ENCODE data around the gene EML1. TPM values are rescaled to one million over a fixed set of nuclear protein-coding genes. Genes with fewer than 3 reads are reported as not detected.

Gene EML1, protein sequence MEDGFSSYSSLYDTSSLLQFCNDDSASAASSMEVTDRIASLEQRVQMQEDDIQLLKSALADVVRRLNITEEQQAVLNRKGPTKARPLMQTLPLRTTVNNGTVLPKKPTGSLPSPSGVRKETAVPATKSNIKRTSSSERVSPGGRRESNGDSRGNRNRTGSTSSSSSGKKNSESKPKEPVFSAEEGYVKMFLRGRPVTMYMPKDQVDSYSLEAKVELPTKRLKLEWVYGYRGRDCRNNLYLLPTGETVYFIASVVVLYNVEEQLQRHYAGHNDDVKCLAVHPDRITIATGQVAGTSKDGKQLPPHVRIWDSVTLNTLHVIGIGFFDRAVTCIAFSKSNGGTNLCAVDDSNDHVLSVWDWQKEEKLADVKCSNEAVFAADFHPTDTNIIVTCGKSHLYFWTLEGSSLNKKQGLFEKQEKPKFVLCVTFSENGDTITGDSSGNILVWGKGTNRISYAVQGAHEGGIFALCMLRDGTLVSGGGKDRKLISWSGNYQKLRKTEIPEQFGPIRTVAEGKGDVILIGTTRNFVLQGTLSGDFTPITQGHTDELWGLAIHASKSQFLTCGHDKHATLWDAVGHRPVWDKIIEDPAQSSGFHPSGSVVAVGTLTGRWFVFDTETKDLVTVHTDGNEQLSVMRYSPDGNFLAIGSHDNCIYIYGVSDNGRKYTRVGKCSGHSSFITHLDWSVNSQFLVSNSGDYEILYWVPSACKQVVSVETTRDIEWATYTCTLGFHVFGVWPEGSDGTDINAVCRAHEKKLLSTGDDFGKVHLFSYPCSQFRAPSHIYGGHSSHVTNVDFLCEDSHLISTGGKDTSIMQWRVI
- 4.6 and 8.1 TPM in 2 replicates for total RNA-seq (2014; rRNA removed; shearing (Covaris generic))
- 3.0 and 5.1 TPM in 2 replicates for polyA plus RNA-seq (2015; cell fraction: cytosol; rRNA removed)
- polyA plus RNA-seq (2015; cell fraction: nucleus; rRNA removed): 2.4 and 3.2 TPM in 2 replicates

DNA sequence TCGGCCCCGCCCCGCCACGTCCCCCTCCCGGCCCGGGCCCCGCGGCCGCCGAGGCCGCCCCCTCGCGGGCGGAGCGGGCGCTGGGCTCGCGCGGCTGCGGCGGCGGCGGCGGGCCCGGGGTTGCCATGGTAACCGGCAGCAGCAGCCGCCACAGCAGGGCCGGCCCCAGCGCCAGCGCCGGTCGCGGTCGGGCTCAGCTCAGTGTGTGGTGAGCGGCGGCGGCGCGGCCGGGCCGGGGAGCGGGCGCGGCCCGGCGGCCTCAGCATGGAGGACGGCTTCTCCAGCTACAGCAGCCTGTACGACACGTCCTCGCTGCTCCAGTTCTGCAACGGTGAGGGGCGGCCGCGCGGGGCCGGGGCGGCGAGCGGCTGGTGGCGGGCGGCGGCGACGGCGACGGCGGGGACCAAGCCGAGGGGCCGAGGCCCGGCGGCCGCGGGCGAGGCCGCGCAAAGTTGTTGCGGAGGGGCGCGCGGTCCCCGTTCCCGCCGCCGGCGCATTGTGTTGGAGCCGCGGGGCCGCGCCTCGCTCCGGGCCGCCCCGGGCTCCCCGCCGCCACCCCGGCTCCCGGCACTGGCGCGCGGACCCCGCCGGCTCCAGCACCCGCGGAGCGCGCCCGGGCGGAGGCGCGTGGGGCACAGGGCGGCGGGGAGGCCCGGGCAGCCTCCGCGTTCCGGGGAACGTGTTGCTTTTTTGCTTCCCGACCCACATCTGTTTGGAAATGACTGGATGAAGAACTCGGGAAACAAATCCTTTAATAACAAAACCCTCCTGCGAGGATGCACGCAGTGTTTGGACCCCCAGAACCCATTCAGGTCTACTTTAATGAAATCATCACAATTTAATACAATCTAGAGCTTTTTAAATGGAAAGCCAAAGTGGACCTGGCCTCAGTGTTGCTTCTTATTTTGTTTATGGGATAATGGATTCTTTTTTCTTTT lies at the start of gene EML1:
Gene EML1 (plus strand): TSS at position 201 of the 938 bp plus-strand sequence. CDS start 64 bp downstream, at position 265.
- peak; percentile 48 for DNase-seq (ENCODE audit: low read depth)

DNA sequence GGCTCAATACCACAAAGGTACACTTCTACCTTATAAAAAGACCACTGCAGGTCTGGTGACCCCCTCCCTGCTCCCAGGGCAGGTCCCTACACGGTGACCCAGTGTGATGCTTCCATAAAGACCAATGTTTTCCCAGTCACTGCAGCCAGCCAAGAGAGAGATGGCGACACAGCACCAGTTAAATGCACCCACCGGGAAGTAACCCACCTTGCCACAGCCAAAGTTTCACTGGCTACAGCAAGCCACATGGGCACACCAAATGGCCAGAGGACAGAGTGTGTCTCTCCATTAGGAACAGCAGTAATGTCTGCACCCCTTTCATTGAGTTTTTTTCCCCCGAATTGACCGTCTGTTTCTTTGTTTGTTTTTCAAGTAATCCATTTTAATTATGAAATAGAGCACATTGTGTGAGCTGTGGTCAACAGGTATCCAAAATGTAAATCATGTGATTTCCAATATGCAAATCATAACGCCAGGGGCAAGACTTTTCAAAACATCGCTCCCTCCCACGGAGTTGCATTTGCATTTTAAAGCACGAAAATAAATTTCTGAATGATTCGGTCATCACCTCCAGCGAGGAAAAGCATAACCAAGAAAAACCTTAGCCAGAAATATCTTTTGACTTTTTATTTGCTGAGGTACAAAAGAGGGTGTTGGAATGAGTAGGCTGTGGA lies 48.9 kb upstream of the EML1 start:
- DNase-seq (ENCODE audit: low read depth): no peak

DNA sequence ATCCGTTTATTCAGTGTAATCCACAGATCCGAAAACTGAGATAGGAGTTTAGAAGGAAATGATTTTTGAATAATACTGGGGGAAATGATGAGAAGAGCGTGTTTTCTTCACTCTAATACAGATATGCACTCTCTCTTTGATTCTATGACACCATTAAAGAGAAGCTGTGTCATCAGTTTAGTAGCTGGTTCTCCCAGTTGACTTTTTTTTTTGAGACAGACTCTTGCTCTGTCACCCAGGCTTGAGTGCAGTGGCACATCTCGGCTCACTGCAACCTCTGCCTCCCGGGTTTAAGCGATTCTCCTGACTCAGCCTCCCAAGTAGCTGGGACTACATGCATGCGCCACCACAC lies 48.4 kb upstream of the EML1 start:
- no peak for DNase-seq (ENCODE audit: low read depth)

DNA sequence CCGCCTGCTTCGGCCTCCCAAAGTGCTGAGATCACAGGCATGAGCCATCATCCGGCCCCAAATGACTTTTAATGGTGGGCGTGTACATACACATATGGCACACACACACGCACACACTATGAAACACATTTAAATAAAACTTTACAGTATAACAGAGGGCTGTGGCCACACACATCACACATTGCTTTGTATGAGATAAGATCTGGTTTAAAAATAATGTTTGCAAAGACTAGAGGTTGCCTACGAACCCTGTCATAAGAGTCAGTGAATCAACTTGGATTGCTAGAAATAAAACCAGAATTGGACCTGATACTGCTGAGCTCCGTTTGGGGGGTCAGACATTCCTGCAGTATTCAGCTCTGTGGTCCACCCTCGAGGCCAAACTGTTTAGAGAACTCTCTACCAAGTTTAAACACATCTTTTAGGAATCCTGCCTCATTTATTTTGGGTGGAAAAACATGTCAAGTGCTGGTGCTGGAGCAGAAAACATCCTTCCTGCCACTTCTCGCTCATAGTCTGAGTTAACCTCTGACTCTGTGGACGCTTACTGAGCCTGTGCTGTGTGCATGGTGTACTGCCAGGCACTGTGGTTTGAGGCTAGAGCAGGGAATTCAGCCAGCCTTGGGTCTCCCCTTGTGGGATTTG lies 47.8 kb upstream of the EML1 start:
- DNase-seq (ENCODE audit: low read depth): no peak

DNA sequence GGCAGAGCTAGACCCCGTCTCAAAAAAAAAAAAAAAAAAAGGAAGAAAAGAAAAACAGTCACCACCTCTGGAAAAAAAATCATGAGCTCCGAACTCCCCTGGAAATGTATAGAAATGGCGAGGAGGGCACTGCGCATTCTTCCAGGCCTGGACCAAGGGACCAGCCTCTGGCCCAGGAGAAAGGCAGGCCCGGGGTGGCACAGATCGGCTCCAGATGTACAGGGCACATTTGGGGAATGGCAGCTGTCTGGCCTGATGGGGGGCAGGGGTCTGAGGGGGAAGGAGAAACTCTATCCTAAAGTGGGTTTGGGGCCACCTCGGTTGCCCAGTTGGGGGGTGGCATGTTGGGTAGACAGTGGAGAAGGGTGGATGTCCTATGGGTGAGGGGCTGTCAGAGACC lies 46.0 kb upstream of the EML1 start:
- DNase-seq (ENCODE audit: low read depth): no peak

DNA sequence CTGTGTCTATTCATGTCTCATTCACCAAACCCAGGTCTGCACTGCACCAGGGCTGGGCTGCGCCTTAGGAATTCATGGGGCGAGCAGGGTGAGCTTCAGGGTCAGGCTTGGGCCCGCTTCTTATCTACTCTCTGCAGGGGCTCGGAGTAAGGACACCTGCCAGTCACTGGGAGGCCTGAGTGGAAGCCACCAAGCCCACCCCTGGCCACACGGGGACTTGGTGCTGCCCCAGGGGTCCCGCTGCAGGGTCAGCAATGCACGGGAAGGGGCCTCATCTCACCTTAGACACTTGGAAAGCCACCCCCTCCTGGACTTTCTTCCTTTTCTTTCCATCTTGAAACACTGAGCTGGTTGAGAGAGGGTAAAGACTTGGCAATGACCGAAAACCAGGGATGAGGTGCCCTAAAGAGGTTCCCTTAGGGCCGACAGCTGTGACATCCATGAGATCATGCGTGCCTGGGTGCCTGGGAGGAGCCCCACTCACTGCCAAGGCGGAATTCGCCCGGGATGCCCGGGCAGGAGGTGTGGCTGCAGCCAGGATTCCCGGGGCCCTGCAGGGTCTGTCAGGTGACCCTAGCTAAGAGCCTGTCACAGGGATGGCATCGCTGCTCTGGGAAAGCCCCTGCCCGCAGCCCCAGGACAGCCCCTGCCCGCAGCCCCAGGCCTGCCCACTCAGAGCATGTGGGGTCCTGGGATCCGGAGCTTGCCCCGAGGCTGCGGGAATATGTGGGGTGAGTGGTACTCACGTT lies 45.5 kb upstream of the EML1 start:
- no peak for DNase-seq (ENCODE audit: low read depth)

DNA sequence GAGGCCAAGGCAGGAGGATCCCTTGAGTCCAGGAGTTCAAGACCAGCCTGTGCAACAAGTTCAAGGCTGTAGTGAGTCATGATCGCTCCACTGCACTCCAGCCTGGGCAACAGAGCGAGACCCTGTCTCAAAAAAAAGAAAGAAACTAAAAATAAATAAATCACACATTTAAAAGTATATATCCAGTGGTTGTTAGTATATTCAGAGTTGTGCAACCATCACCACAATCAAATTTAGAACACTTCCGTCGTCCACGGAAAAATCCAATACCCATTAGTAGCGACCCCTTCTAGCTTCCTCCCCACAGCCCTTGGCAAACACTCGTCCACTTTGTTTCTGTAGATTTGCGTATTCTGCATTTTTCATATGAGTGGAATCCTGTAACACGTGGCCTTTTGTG lies 44.7 kb upstream of the EML1 start:
- DNase-seq (ENCODE audit: low read depth): no peak

DNA sequence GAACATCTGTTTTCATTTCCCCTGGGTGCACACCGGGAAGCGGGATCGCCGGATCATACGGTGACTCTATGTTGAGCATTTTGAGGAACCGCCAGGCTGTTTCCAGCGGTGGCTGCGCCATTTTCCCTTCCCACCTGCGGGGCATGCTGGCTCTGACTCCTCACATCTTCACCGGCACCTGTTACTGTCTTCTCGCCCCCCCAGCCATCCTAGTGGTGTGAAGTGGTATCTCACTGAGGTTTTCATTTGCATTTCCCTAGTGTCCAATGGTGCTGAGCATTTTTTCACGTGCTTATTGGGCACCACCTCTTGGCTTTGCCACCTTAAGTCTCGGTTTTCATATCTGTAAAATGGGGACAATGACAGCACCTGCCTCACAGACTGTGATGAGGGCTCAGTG lies 44.1 kb upstream of the EML1 start:
- DNase-seq (ENCODE audit: low read depth): no peak

DNA sequence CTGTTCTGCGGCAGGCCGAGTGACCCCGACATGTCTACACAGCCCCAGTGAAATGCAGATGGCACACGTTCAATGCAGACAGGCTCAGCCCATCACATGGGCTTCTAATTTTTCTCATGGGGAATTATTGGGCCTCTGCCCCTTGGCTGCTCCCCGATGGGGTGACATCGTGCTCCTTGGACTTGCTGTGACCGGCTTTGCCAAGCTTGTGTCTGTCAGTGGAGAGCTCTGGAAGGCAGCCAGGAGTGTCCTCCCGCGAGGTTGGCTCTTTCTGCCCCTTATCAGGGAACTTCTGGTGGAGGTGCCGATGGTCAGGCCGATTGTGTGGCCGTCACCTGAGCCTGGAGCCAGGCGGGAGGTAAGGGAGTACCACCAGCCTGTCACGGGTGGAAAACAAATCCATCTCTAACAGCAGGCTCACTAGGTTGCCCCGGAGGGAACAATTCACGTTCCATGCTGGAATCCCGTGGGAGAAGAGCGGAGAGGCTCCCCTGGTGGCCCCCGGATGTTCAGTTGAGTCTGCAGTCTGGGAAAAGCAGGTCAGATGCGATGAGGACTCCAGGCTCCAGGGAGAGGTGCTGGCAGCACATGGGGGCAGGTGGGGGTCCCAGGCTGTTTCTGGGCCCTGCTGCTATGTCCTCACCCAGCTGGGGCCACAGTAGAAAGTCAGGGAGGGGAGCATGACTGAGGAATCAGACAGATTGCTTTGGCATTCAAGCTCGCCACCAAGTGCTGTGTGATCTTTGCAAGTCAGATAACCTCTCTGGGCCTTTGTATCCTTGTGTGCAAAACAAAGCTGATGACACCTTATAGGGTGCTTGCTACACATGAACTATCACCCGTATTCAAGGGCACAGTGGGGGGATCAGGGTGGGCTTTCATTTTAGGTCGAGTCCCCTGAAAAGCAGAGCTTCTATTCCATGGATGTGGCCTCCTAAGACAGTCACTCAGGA lies 43.2 kb upstream of the EML1 start:
- no peak for DNase-seq (ENCODE audit: low read depth)

DNA sequence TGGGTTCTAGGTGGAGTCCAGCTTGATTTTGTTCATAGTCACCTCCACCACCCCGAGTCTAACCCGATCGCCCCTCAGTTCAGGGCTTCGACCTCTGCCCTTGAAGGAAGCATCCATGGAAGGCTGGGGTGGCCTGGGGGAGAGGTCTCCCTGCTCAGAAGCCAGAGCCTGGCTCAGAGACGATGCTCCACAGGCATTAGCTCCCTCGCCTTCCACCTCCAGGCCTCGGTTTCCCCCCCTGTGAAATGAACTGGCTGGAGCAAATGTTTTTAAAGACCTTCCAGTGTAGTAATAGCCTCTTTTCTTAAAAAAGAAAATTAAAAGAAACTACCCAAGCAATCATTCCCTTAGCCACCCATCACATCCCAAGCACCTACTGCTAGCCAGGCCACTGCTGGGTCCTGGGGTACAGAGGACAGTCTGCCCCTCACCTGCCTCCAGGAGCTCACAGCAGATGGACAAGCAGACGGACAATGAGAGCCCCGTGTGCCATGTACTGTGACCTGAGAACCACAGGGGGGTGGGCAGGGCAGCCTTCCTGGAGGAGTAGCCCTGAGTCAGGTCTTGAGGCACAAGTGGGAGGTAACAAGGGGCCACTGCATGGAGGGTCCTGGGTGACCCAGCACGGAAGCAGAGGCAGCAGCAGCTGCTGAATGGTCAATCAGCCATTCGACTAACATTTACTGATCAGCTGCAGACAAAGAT lies 42.3 kb upstream of the EML1 start:
- no peak for DNase-seq (ENCODE audit: low read depth)

DNA sequence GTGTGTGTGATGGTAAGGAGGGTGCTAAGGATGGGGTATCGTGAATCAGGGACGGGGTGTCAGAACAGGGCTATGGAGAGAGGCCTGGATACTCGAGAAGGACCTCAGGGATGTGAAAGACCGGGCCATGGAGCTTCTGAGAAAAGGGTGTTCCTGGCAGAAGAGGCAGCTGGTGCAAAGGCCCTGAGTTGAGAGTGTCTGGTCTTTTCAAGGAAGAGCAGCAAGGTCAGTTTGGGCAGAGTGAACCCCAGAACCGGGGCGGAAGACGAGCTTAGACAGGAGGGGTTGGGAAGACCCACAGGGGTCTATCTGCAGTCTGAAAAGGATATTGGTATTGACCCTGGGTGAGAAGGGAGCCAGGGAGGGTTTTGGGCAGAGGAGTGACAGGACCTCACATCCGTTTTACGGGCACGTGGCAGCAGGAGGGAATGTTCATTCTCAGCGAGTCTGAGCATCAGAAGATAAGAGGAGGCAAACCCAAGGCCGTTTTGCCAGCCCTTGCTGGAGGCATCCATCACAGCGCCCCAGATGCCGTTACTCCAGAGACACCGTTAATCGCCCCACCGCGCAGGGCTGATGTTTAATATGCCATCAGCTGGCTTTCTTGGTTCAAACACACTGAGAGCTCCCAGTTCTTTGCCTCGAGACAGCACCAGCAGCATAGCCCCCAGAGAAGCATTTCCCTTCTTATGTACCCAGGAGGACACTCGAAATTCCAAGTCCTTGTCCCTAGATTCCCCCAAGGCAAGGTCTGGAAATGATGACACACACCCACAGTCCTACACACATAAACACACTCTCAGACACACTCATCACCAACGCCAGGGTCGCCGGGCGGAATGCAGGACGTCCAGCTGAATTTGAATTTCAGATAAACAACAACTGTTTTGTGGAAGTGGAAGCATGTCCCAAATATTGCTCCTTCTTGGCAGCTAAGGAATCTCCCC lies 41.4 kb upstream of the EML1 start:
- peak; percentile 36 for DNase-seq (ENCODE audit: low read depth)

DNA sequence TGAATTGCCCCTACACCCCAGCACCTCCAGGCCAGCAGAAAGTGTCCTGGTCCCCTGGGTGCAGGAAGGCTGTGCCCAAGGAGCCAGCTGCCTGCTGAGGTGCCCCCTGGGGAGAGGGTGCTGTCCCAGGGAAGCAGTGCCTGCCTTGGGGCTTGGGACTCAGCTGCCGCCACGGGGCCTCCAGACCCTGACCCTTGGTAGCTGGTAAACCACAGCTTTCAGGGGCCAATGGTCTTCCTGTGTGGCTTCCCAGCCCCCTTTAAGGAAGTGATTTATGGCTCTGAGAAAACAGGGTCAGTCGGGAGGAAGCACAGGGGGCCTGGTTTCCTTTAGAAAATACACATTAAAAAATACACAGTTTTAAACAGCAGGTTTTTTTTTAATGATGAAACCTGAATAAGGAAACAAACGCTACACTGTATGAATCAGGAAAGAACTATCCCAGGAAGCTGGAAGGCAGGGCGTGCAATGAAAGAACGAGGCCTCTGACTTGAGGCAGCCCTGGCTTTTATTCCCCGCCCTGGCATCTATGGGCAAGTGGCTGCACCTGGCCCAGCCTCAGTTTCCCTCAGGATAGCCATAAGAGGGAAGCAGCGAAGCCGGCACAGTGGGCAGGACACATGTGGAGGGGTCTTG lies 40.6 kb upstream of the EML1 start:
- peak; percentile 84 for DNase-seq (ENCODE audit: low read depth)

DNA sequence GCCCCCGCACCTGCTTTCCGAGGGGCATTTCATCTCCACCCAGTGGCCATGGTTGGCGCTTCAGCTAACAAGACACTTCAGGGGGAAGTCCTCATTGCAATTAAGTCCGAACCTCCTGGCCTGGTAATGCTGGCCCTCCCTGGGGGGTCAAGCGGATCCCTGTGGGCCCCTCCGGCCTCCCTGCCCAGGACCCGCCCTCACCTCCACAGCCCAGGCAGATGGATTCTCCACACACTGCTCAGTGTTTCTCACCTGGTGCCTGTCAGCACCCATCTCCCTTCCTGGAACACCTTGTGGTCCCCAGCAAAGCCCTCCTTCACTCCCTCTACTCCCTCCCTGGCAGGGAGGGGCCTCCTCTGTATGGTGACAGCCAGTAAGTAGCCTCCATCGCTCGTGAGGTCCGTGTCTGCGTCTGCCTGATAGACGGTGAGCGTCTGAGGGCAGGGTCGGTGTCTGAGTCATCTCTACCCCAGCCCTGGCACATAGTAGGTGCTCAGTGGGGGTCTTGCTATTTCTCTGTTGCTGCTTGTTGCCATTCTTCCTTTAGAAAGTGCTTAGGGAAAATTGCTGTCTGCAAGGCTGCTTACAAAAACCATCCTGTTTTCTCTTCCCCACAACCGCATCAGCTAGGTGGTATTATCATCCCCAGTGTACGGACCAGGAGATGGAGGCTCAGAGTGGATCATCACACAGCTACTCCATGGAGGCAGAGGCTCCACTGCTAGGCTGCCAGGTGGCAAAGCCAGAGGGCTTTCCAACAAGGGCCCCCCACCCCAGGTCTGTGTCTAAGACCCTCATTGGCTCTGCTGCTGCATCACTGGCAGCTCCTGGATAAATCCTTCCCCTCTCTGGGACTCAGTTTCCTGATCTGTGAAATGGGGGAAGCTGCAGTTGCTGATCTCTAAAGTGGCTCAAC lies 39.7 kb upstream of the EML1 start:
- no peak for DNase-seq (ENCODE audit: low read depth)

DNA sequence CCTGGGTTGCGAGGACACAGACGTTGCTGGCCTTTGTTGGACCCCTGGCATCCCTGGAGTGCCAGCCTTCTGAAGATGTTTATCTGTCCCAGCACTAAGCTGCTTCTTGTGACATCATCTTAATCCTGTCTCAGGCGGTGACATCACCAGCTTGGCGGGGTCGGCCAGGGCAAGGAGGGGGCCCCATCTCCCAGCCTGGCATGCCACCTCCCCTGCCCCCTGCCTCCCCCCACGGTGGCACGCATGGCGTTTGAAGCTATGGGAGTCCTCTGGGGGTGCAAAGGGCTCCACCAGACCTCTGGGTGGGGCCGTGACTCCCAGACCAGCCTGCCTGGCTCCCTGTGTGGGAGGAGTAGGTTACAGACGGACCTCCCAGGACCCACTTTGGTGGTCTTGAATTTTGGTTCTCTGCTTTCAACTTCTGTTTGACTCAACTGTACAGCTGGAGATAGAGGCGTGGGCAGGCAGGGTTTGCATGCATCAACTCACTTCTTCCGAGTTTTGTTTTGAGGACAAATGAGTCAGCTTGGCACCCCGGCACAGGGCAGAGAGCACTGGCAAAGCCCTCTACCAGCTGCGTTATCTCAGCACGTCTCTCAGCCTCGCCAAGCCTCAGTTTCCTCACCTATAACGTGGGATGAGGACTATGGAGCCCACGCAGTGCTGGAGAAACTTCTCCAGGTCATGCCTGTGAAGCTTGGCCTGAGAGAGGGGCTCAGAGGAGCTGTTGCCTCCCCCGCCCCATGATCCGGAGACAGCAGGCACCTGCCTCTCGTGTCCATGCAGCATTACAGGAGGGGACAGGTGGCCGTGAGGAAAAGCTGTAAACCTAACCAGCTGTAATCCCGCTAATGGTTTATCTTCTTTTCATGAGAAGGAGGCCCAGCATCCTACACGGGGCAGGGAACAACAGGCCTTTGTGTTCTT lies 38.8 kb upstream of the EML1 start:
- DNase-seq (ENCODE audit: low read depth): no peak
